Measurements from ENCODE around the gene INPP4B.

- no peak for TF ChIP-seq CTCF (IDR thresholded peaks at IDR 0.05 in 2 of 3, conservative IDR thresholded peaks at IDR 0.05 in 1 of 3; ENCODE audit: borderline replicate concordance in 1 of 3, insufficient read depth in 1 of 3, low read depth in 2 of 3, low read length in 2 of 3)
- TF ChIP-seq CEBPB (IDR thresholded peaks at IDR 0.05; ENCODE audit: low read depth) = no peak
- TF ChIP-seq POLR2A (IDR thresholded peaks at IDR 0.05; ENCODE audit: borderline replicate concordance, extremely low read depth, insufficient read depth, insufficient read length) = no peak
- TF ChIP-seq EZH2 (IDR thresholded peaks at IDR 0.05) = no peak
- no peak for TF ChIP-seq ATF3 (IDR thresholded peaks at IDR 0.05)
- TF ChIP-seq JUND (IDR thresholded peaks at IDR 0.05) = no peak
- no peak for TF ChIP-seq POLR2AphosphoS5 (IDR thresholded peaks at IDR 0.05; ENCODE audit: low read depth, low read length)
- TF ChIP-seq MAX (IDR thresholded peaks at IDR 0.05) = no peak
- no peak for TF ChIP-seq SIN3A (IDR thresholded peaks at IDR 0.05; ENCODE audit: low read depth)
- no peak for TF ChIP-seq RAD21 (IDR thresholded peaks at IDR 0.05; ENCODE audit: low read depth)
- no peak for TF ChIP-seq SP1 (IDR thresholded peaks at IDR 0.05; ENCODE audit: low read depth)
- no peak for TF ChIP-seq EZH2phosphoT487 (IDR thresholded peaks at IDR 0.05; ENCODE audit: borderline replicate concordance)
Observed at GRCh38 chr4:142645475-142646108, 200.5 kb downstream of the INPP4B start.
